ENCODE data around the gene TCFL5.
"Not testable (repeated sequence)": the region's sequence is repeated elsewhere in the genome, so short reads cannot be mapped to it uniquely, and the experiment has no call there.

Gene TCFL5

GRCh38 chr20:62850333-62850974 lies 11.2 kb downstream of the TCFL5 start:
- Histone ChIP-seq H3K27me3 (ENCODE audit: insufficient read depth, insufficient read length) (no peaks in the 10 kb centered on the region), H3K4me3 (ENCODE audit: insufficient read length, low read depth) (no peak overlapping the region), H3K36me3 (ENCODE audit: insufficient read depth, insufficient read length, low read length) (peaks cover 73% of the 10 kb centered on the region), H3K9ac (ENCODE audit: insufficient read length, low read depth) (peak overlapping the region; percentile 36), H3K4me1 (ENCODE audit: insufficient read depth, insufficient read length) (peaks cover 4% of the 10 kb centered on the region), H3K9me3 (ENCODE audit: insufficient read depth, low read length) (no peaks in the 10 kb centered on the region)
- no peak for TF ChIP-seq YY1 (IDR thresholded peaks at IDR 0.05; ENCODE audit: insufficient read depth, insufficient read length)
- TF ChIP-seq SUZ12 (IDR thresholded peaks at IDR 0.05; ENCODE audit: extremely low read depth, insufficient read depth, insufficient read length) = no peak
- TF ChIP-seq ZNF274 (IDR thresholded peaks at IDR 0.05; ENCODE audit: low read depth, low read length) = no peak
- DNase-seq (ENCODE audit: low read depth, low spot score) = no peak

GRCh38 chr20:62849431-62849830 lies 12.2 kb downstream of the TCFL5 start:
- Histone ChIP-seq H3K9me3 (ENCODE audit: insufficient read depth, low read length) (no peaks in the 10 kb centered on the region), H3K9ac (ENCODE audit: insufficient read length, low read depth) (no peak overlapping the region), H3K36me3 (ENCODE audit: insufficient read depth, insufficient read length, low read length) (peaks cover 64% of the 10 kb centered on the region), H3K27me3 (ENCODE audit: insufficient read depth, insufficient read length) (no peaks in the 10 kb centered on the region), H3K4me3 (ENCODE audit: insufficient read length, low read depth) (no peak overlapping the region), H3K4me1 (ENCODE audit: insufficient read depth, insufficient read length) (peaks cover 4% of the 10 kb centered on the region)
- TF ChIP-seq SUZ12 (IDR thresholded peaks at IDR 0.05; ENCODE audit: extremely low read depth, insufficient read depth, insufficient read length) (no peak), YY1 (IDR thresholded peaks at IDR 0.05; ENCODE audit: insufficient read depth, insufficient read length) (no peak), ZNF274 (IDR thresholded peaks at IDR 0.05; ENCODE audit: low read depth, low read length) (no peak)
- DNase-seq (ENCODE audit: low read depth, low spot score) = no peak

GRCh38 chr20:62848917-62849316 lies 12.7 kb downstream of the TCFL5 start:
- not testable (repeated sequence) for H3K9ac ChIP-seq (ENCODE audit: insufficient read length, low read depth); DNase-seq (ENCODE audit: low read depth, low spot score); H3K4me3 ChIP-seq (ENCODE audit: insufficient read length, low read depth); H3K4me1 ChIP-seq (ENCODE audit: insufficient read depth, insufficient read length); H3K27me3 ChIP-seq (ENCODE audit: insufficient read depth, insufficient read length); H3K9me3 ChIP-seq (ENCODE audit: insufficient read depth, low read length)
- peaks cover 59% of the 10 kb centered on the region for H3K36me3 ChIP-seq (ENCODE audit: insufficient read depth, insufficient read length, low read length)

GRCh38 chr20:62846166-62846890 lies 15.3 kb downstream of the TCFL5 start:
- H3K36me3 ChIP-seq (ENCODE audit: insufficient read depth, insufficient read length, low read length) = peaks cover 44% of the 10 kb centered on the region
- no peak overlapping the region for H3K4me3 ChIP-seq (ENCODE audit: insufficient read length, low read depth)
- H3K4me1 ChIP-seq (ENCODE audit: insufficient read depth, insufficient read length) = peaks cover 4% of the 10 kb centered on the region
- H3K9me3 ChIP-seq (ENCODE audit: insufficient read depth, low read length) = peaks cover 3% of the 10 kb centered on the region; the same call in 1 of the 2 replicates
- H3K27me3 ChIP-seq (ENCODE audit: insufficient read depth, insufficient read length) = no peaks in the 10 kb centered on the region
- H3K9ac ChIP-seq (ENCODE audit: insufficient read length, low read depth) = no peak overlapping the region
- TF ChIP-seq YY1 (IDR thresholded peaks at IDR 0.05; ENCODE audit: insufficient read depth, insufficient read length) (no peak), ZNF274 (IDR thresholded peaks at IDR 0.05; ENCODE audit: low read depth, low read length) (no peak), SUZ12 (IDR thresholded peaks at IDR 0.05; ENCODE audit: extremely low read depth, insufficient read depth, insufficient read length) (no peak)
- no peak for DNase-seq (ENCODE audit: low read depth, low spot score)

- peaks cover 46% of the 10 kb centered on the region for H3K36me3 ChIP-seq (ENCODE audit: insufficient read depth, insufficient read length, low read length)
- peaks cover 4% of the 10 kb centered on the region for H3K4me1 ChIP-seq (ENCODE audit: insufficient read depth, insufficient read length)
- H3K9me3 ChIP-seq (ENCODE audit: insufficient read depth, low read length) = peaks cover 3% of the 10 kb centered on the region; the same call in 1 of the 2 replicates
- TF ChIP-seq ZNF274 (IDR thresholded peaks at IDR 0.05; ENCODE audit: low read depth, low read length) (no peak), YY1 (IDR thresholded peaks at IDR 0.05; ENCODE audit: insufficient read depth, insufficient read length) (no peak), SUZ12 (IDR thresholded peaks at IDR 0.05; ENCODE audit: extremely low read depth, insufficient read depth, insufficient read length) (no peak)
- no peak for DNase-seq (ENCODE audit: low read depth, low spot score)
- no peak overlapping the region for H3K9ac ChIP-seq (ENCODE audit: insufficient read length, low read depth)
- no peaks in the 10 kb centered on the region for H3K27me3 ChIP-seq (ENCODE audit: insufficient read depth, insufficient read length)
- H3K4me3 ChIP-seq (ENCODE audit: insufficient read length, low read depth) = no peak overlapping the region
These were observed 16.0 kb downstream of the TCFL5 start for GRCh38 chr20:62845416-62846160.

- H3K9ac ChIP-seq (ENCODE audit: insufficient read length, low read depth) = no peak overlapping the region
- DNase-seq (ENCODE audit: low read depth, low spot score) = no peak
- H3K4me3 ChIP-seq (ENCODE audit: insufficient read length, low read depth) = no peak overlapping the region
- peaks cover 3% of the 10 kb centered on the region; the same call in 1 of the 2 replicates for H3K9me3 ChIP-seq (ENCODE audit: insufficient read depth, low read length)
- TF ChIP-seq SUZ12 (IDR thresholded peaks at IDR 0.05; ENCODE audit: extremely low read depth, insufficient read depth, insufficient read length) (no peak), ZNF274 (IDR thresholded peaks at IDR 0.05; ENCODE audit: low read depth, low read length) (no peak)
- peaks cover 49% of the 10 kb centered on the region for H3K36me3 ChIP-seq (ENCODE audit: insufficient read depth, insufficient read length, low read length)
- peaks cover 4% of the 10 kb centered on the region for H3K4me1 ChIP-seq (ENCODE audit: insufficient read depth, insufficient read length)
- no peaks in the 10 kb centered on the region for H3K27me3 ChIP-seq (ENCODE audit: insufficient read depth, insufficient read length)
These were observed 17.4 kb downstream of the TCFL5 start for GRCh38 chr20:62844182-62844581.

GRCh38 chr20:62843656-62844055 lies 18.0 kb downstream of the TCFL5 start:
- Histone ChIP-seq H3K9ac (ENCODE audit: insufficient read length, low read depth) (no peak overlapping the region), H3K4me3 (ENCODE audit: insufficient read length, low read depth) (no peak overlapping the region), H3K36me3 (ENCODE audit: insufficient read depth, insufficient read length, low read length) (peaks cover 49% of the 10 kb centered on the region), H3K4me1 (ENCODE audit: insufficient read depth, insufficient read length) (peaks cover 4% of the 10 kb centered on the region), H3K27me3 (ENCODE audit: insufficient read depth, insufficient read length) (no peaks in the 10 kb centered on the region), H3K9me3 (ENCODE audit: insufficient read depth, low read length) (peaks cover 3% of the 10 kb centered on the region; the same call in 1 of the 2 replicates)
- TF ChIP-seq ZNF274 (IDR thresholded peaks at IDR 0.05; ENCODE audit: low read depth, low read length) (no peak), SUZ12 (IDR thresholded peaks at IDR 0.05; ENCODE audit: extremely low read depth, insufficient read depth, insufficient read length) (no peak), YY1 (IDR thresholded peaks at IDR 0.05; ENCODE audit: insufficient read depth, insufficient read length) (no peak)
- DNase-seq (ENCODE audit: low read depth, low spot score) = no peak
